Loucy (cell line): ENCODE results near the gene GCLM.

ENCODE experiments used
- H2AFZ ChIP-seq: fragments of 200-600 bp; sonication (generic); 2 replicates; pipeline ENCODE4 v1.6.0; 2016; ENCODE audit warnings: antibody characterized with exemption, mild to moderate bottlenecking, low read length, moderate library complexity
- H3F3A ChIP-seq: fragments of 200-600 bp; 2 replicates; pipeline ENCODE4 v1.6.0; 2016; ENCODE audit warnings: antibody characterized with exemption, low read depth, mild to moderate bottlenecking
- H3K27me3 ChIP-seq: fragments of 200-600 bp; sonication (generic); 2 replicates; pipeline ENCODE4 v1.6.1; 2014; ENCODE audit warnings: low read length, mild to moderate bottlenecking; ENCODE audit not compliant: insufficient read depth, poor library complexity, severe bottlenecking
- H3K36me3 ChIP-seq: fragments of 200-600 bp; sonication (generic); 2 replicates; pipeline ENCODE4 v1.6.1; 2016; ENCODE audit warnings: low read length; ENCODE audit not compliant: insufficient read depth
- H3K4me1 ChIP-seq: fragments of 200-600 bp; sonication (generic); 2 replicates; pipeline ENCODE4 v1.5.1; 2014; ENCODE audit warnings: low read length, mild to moderate bottlenecking; ENCODE audit not compliant: insufficient read depth, poor library complexity, severe bottlenecking
- H3K4me2 ChIP-seq: fragments of 200-600 bp; sonication (generic); 2 replicates; pipeline ENCODE4 v1.6.0; 2014; ENCODE audit warnings: antibody characterized with exemption, low read length, low read depth, mild to moderate bottlenecking; ENCODE audit not compliant: poor library complexity, severe bottlenecking
- H3K4me3 ChIP-seq: fragments of 200-600 bp; sonication (generic); 2 replicates; pipeline ENCODE4 v1.5.1; 2014; ENCODE audit warnings: low read length, mild to moderate bottlenecking, mixed read lengths; ENCODE audit not compliant: poor library complexity, severe bottlenecking
- H3K79me2 ChIP-seq: fragments of 200-600 bp; sonication (generic); 2 replicates; pipeline ENCODE4 v1.6.1; 2014; ENCODE audit warnings: low read length; ENCODE audit not compliant: insufficient read depth
- H3K9ac ChIP-seq: fragments of 200-600 bp; sonication (generic); 2 replicates; pipeline ENCODE4 v1.6.0; 2014; ENCODE audit warnings: mild to moderate bottlenecking, low read depth, low read length, moderate library complexity; ENCODE audit not compliant: poor library complexity, severe bottlenecking
- H3K9me2 ChIP-seq: fragments of 200-600 bp; sonication (generic); replicated peaks from 2 replicates; pipeline ENCODE4 v1.6.1; 2016; ENCODE audit warnings: low read depth, low read length, mixed read lengths
- H3K9me3 ChIP-seq: fragments of 200-600 bp; sonication (generic); 2 replicates; pipeline ENCODE4 v1.6.1; 2014; ENCODE audit warnings: mild to moderate bottlenecking, antibody characterized with exemption, low read length, low read depth; ENCODE audit not compliant: insufficient read depth
- H4K20me1 ChIP-seq: fragments of 200-600 bp; sonication (generic); 2 replicates; pipeline ENCODE4 v1.6.0; 2014; ENCODE audit warnings: antibody characterized with exemption, low read length, mild to moderate bottlenecking; ENCODE audit not compliant: insufficient read depth, poor library complexity, severe bottlenecking
- EZH2phosphoT487 ChIP-seq: fragments of 200-600 bp; IDR thresholded peaks from 2 replicates; pipeline ENCODE4 v1.6.1; 2018; ENCODE audit warnings: antibody characterized with exemption, mild to moderate bottlenecking, moderate library complexity, borderline replicate concordance
- TF ChIP-seq, protein P1 (sequence below): fragments of 200-600 bp; sonication (generic); conservative IDR thresholded peaks from 2 replicates; pipeline ENCODE4 v1.5.1; 2014; ENCODE audit warnings: mild to moderate bottlenecking, antibody characterized with exemption, low read length

GCLM gene

DNA sequence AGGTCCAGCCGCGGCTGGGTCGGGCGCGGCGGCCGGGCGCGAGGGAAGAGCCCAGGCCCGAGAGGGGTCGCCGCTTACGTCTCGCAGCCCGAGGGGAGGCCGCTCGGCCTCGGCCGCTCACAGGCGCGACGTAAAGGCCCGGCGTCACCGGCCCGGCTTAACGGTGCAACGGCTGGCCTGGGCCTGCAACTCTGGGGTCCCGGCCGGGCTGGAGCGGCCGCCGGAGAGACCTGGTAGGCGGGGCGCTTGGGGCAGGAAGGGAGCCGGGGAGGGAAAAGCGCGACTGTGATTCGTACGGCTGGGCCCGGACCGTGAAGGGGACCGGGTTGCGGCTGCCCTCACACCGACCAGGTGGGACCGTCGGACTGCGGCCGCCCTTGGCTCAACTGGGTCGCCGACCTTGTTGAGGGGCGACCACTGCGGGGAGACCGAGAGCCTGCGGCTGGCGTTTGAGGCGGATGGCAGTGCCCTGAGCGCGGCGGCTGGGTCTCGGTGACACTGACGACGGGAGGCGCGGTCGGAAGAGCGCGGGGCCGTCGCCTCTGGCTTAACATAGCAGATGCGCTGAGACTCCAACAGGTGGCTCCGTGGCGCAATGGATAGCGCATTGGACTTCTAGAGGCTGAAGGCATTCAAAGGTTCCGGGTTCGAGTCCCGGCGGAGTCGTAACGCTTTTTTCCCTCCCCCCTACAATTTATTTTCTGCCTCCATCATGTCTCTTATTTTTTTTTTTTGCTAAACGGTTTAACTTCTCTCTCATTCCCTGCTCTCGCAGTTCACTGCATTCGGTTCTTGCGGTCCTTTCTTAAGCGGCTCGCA lies 62.0 kb downstream of the GCLM start:
- Histone ChIP-seq H3K4me1 (peaks cover 12% of the 10 kb centered on the region), H3K27me3 (no peaks in the 10 kb centered on the region), H3K36me3 (no peaks in the 10 kb centered on the region), H3F3A (no peaks in the 10 kb centered on the region), H3K4me2 (peak overlapping the region; percentile 78), H2AFZ (peak overlapping the region; percentile 97), H3K9ac (peak overlapping the region; percentile 86), H3K9me3 (no peaks in the 10 kb centered on the region), H3K4me3 (peak overlapping the region; percentile 99), H3K9me2 (no peaks in the 10 kb centered on the region), H3K79me2 (no peaks in the 10 kb centered on the region), H4K20me1 (no peaks in the 10 kb centered on the region)
- TF ChIP-seq, protein P1, sequence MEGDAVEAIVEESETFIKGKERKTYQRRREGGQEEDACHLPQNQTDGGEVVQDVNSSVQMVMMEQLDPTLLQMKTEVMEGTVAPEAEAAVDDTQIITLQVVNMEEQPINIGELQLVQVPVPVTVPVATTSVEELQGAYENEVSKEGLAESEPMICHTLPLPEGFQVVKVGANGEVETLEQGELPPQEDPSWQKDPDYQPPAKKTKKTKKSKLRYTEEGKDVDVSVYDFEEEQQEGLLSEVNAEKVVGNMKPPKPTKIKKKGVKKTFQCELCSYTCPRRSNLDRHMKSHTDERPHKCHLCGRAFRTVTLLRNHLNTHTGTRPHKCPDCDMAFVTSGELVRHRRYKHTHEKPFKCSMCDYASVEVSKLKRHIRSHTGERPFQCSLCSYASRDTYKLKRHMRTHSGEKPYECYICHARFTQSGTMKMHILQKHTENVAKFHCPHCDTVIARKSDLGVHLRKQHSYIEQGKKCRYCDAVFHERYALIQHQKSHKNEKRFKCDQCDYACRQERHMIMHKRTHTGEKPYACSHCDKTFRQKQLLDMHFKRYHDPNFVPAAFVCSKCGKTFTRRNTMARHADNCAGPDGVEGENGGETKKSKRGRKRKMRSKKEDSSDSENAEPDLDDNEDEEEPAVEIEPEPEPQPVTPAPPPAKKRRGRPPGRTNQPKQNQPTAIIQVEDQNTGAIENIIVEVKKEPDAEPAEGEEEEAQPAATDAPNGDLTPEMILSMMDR, result peak; percentile 29
- no peak for TF ChIP-seq EZH2phosphoT487

DNA sequence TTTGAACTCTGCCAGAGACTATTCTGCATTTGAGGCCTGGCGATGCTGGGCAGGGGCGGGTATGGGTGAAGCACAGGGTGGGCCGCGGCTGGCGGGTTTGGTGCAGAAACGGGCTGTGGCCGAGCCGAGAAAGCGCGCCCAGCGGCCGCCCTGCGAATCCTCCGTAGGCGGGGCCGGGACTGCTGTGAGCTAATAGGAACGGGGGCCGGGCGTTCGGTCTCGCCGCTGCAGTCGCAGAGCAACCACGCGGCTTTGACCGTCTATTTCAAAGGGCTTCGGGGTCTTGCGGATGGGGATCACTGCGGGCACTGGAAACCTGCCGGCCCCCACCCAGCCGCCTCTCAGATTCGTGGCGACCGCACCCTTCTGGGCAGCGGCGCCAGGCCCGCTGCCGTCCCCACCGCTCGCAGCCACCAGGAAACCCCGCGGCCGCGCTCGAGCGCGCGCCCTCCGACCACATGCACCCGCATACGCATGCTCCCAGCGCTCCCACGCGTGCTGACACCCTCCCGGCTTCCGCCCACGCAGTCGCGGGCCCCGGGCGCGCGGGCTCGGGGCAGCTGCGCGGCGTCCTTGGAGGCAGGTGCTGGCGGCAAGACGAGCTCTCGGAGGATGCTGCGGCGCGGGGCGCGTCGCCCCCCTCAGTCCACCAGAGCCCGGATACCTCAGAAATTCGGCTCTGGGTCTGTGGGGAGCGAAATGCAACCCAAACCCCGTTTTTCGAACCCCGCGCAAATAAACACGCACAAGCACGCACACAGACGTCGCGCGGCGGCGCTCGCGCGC lies 62.8 kb downstream of the GCLM start:
- Histone ChIP-seq H3K9ac (peak overlapping the region; percentile 86), H3K36me3 (no peaks in the 10 kb centered on the region), H2AFZ (peak overlapping the region; percentile 84), H3K79me2 (no peaks in the 10 kb centered on the region), H3K4me3 (peak overlapping the region; percentile 99), H3K27me3 (no peaks in the 10 kb centered on the region), H3K9me2 (no peaks in the 10 kb centered on the region), H3K4me1 (peaks cover 12% of the 10 kb centered on the region), H3K4me2 (peak overlapping the region; percentile 77), H4K20me1 (no peaks in the 10 kb centered on the region), H3K9me3 (no peaks in the 10 kb centered on the region), H3F3A (no peaks in the 10 kb centered on the region)
- TF ChIP-seq EZH2phosphoT487, result no peak
- TF ChIP-seq, protein P1, result peak; percentile 34; the same call in 1 of the 2 replicates

DNA sequence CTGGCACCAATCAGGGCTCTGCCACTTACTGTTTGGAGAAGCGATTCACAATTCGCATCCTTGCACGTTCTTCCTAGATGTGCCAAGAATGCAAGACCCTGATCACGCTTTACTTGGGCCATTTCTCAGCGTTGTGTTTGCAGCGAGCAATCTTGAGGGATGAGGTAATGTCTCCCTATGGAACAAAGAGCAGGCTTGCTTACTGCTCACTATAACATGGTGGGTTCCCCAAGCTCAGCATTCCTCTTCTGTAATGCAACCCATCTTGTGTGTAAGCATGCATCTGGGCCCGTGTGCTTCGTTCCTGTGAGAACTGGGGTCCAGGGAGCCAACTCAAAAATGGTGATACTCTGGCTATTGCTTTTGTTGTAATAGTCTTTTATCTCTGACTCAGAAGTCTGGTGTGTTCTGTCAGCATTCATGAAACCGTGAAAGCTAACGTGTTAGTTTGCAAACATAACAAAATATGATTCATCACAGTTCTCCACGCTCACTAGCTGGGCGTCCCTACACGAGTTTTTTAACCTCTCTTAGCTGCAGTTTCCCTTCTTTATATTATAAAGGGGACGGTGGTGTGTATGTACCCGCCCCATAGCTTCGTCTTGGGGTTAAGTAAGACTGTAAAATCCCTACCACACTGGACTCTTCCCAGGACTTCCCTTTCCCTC lies 63.6 kb downstream of the GCLM start:
- Histone ChIP-seq H3F3A (no peaks in the 10 kb centered on the region), H3K36me3 (no peaks in the 10 kb centered on the region), H3K9me3 (no peaks in the 10 kb centered on the region), H4K20me1 (no peaks in the 10 kb centered on the region), H2AFZ (peak overlapping the region; percentile 84), H3K9ac (peak overlapping the region; percentile 86), H3K27me3 (no peaks in the 10 kb centered on the region), H3K9me2 (no peaks in the 10 kb centered on the region), H3K4me2 (peak overlapping the region; percentile 77), H3K79me2 (no peaks in the 10 kb centered on the region), H3K4me1 (peaks cover 12% of the 10 kb centered on the region), H3K4me3 (peak overlapping the region; percentile 99)
- TF ChIP-seq, protein P1, result no peak
- TF ChIP-seq EZH2phosphoT487, result no peak
